HFF-Myc (cell line): ENCODE measurements around the gene CABS1.

Experiments used
- DNase-seq: peaks from one replicate; pipeline ENCODE4 v3.0.0-alpha.2; 2011; ENCODE audit warnings: low read depth; ENCODE audit errors: extremely low read depth
- H3K4me3 ChIP-seq: replicated peaks from 2 replicates; pipeline ENCODE4 v1.5.1; 2011; ENCODE audit warnings: low read depth, mild to moderate bottlenecking, control low read depth, low read length
- CTCF ChIP-seq: IDR thresholded peaks from 2 replicates; pipeline ENCODE4 v1.5.1; 2012; ENCODE audit warnings: mild to moderate bottlenecking, low read depth, low read length, control low read depth; ENCODE audit errors: missing control alignments

CABS1 gene

GRCh38 chr4:70303090-70303489 lies 31.7 kb upstream of the CABS1 start:
- no peak overlapping the region for H3K4me3 ChIP-seq
- TF ChIP-seq CTCF: no peak

GRCh38 chr4:70305601-70306000 lies 29.2 kb upstream of the CABS1 start:
- no peak for TF ChIP-seq CTCF
- no peak for DNase-seq

More at GRCh38 chr4:70303090-70303489, 31.7 kb upstream of the CABS1 start:
- DNase-seq: no peak

GRCh38 chr4:70306076-70306475 lies 28.7 kb upstream of the CABS1 start:
- TF ChIP-seq CTCF: no peak
- DNase-seq: no peak
- no peak overlapping the region for H3K4me3 ChIP-seq

More at GRCh38 chr4:70305601-70306000, 29.2 kb upstream of the CABS1 start:
- no peak overlapping the region for H3K4me3 ChIP-seq

GRCh38 chr4:70313736-70314135 lies 21.0 kb upstream of the CABS1 start:
- no peak for TF ChIP-seq CTCF
- no peak overlapping the region for H3K4me3 ChIP-seq
- no peak for DNase-seq

GRCh38 chr4:70315928-70316327 lies 18.9 kb upstream of the CABS1 start:
- DNase-seq: no peak
- no peak overlapping the region for H3K4me3 ChIP-seq
- TF ChIP-seq CTCF: no peak

- TF ChIP-seq CTCF: no peak
- DNase-seq: no peak
- no peak overlapping the region for H3K4me3 ChIP-seq
These were observed 8.7 kb upstream of the CABS1 start for GRCh38 chr4:70326052-70326451.

- TF ChIP-seq CTCF: no peak
These were observed 1.3 kb downstream of the CABS1 start for GRCh38 chr4:70336043-70336442.

More at GRCh38 chr4:70336043-70336442, 1.3 kb downstream of the CABS1 start:
- no peak for DNase-seq
- no peak overlapping the region for H3K4me3 ChIP-seq
